ENCODE measurements around the gene TNFRSF8. TPM values are rescaled to one million over a fixed set of nuclear protein-coding genes. Genes with fewer than 3 reads are reported as not detected.

TNFRSF8 gene
- total RNA-seq (10 to 100 TPM in 1 of 5 experiments, 1 to 10 TPM in 1, under 1 TPM in 1, not detected in 2; 0.56 to 29.3 (median 4.0) TPM), polyA plus RNA-seq (not detected), total RNA-seq (not detected)

GRCh38 chr1:12063141-12064072, at the start of gene TNFRSF8:
Gene TNFRSF8 (plus strand): TSS chr1:12063303. CDS start chr1:12063599, 296 bp downstream.
- intact Hi-C loops (cut with micrococcal nuclease), result loop anchor here in 1 of 2 donors (2.0 kb wide), 1 partner anchor 23 kb away; no protein-coding TSS in a partner anchor
- Histone ChIP-seq H3K36me3 (ENCODE audit: control insufficient read depth in 2 of 3, insufficient read depth in 3 of 3, low read length in 3 of 3) (no peaks in the 10 kb centered on the region), H3K27ac (ENCODE audit: low read depth, low read length) (no peak within 1 kb of the TSS), H3K9me3 (ENCODE audit: control insufficient read depth in 2 of 3, low read length in 3 of 3) (no peaks in the 10 kb centered on the region), H3K4me1 (ENCODE audit: control insufficient read depth in 2 of 2, insufficient read depth in 2 of 2, low read length in 2 of 2) (peaks cover 9 to 32% of the 10 kb centered on the region in 2 donors), H3K4me3 (ENCODE audit: low read length) (peak within 1 kb of the TSS; percentile 33), H3K27me3 (ENCODE audit: control insufficient read depth in 2 of 2, insufficient read depth in 2 of 2, low read length in 2 of 2) (peaks cover 7 to 18% of the 10 kb centered on the region in 2 donors)
- Mint-ChIP-seq H3K9me3 (peaks cover 0 to 8% (median 0%) of the 10 kb centered on the region in 11 donors), H3K36me3 (peaks cover 0 to 9% (median 0%) of the 10 kb centered on the region in 5 donors), H3K27ac (peak within 1 kb of the TSS in 1 of 9 donors; percentile 80), H3K4me1 (peaks cover 9 to 62% (median 19%) of the 10 kb centered on the region in 7 donors), H3K4me3 (peak within 1 kb of the TSS; percentile 60 to 90 (median 73)), H3K27me3 (peaks cover 17 to 54% (median 42%) of the 10 kb centered on the region in 5 donors)
- peak; percentile 38 for ATAC-seq
- DNase-seq, result peak in 4 of 9 donors; percentile 4 to 62 (median 8)
- ChIA-PET POLR2A (interaction anchor here (0.6 kb wide), 1 partner anchor 578 kb away, joined by 3 read pairs; no protein-coding TSS in a partner anchor), CTCF (no interaction called here)

GRCh38 chr1:12014141-12014991, 48.7 kb upstream of the TNFRSF8 start:
- peaks cover 0 to 1% (median 0%) of the 10 kb centered on the region in 11 donors for H3K9me3 Mint-ChIP-seq
- no peaks in the 10 kb centered on the region for H3K27me3 ChIP-seq (ENCODE audit: control insufficient read depth in 2 of 2, insufficient read depth in 2 of 2, low read length in 2 of 2)
- ChIA-PET CTCF (no interaction called here), POLR2A (no interaction called here)
- peaks cover 4 to 30% (median 8%) of the 10 kb centered on the region in 5 donors for H3K36me3 Mint-ChIP-seq
- H3K4me3 Mint-ChIP-seq, result peak overlapping the region in 1 of 10 donors; percentile 67
- no peak overlapping the region for H3K4me3 ChIP-seq (ENCODE audit: low read length)
- no peaks in the 10 kb centered on the region for H3K4me1 ChIP-seq (ENCODE audit: control insufficient read depth in 2 of 2, insufficient read depth in 2 of 2, low read length in 2 of 2)
- no peaks in the 10 kb centered on the region for H3K9me3 ChIP-seq (ENCODE audit: control insufficient read depth in 2 of 3, low read length in 3 of 3)
- ATAC-seq, result no peak
- peak overlapping the region in 6 of 9 donors; percentile 28 to 89 (median 50) for H3K27ac Mint-ChIP-seq
- H3K27ac ChIP-seq (ENCODE audit: low read depth, low read length), result no peak overlapping the region
- H3K4me1 Mint-ChIP-seq, result peaks cover 0 to 51% (median 5%) of the 10 kb centered on the region in 7 donors
- H3K36me3 ChIP-seq (ENCODE audit: control insufficient read depth in 2 of 3, insufficient read depth in 3 of 3, low read length in 3 of 3), result peaks cover 6 to 37% (median 6%) of the 10 kb centered on the region in 3 experiments
- intact Hi-C loops (cut with micrococcal nuclease), result loop anchor here in 1 of 2 donors (10.0 kb wide), 2 partner anchors 180 to 1320 kb away; no protein-coding TSS in a partner anchor
- DNase-seq, result no peak
- peaks cover 0 to 3% (median 0%) of the 10 kb centered on the region in 5 donors for H3K27me3 Mint-ChIP-seq

GRCh38 chr1:12015001-12015491, 48.1 kb upstream of the TNFRSF8 start:
- peaks cover 0 to 24% (median 4%) of the 10 kb centered on the region in 5 donors for H3K36me3 Mint-ChIP-seq
- ATAC-seq (no peak), DNase-seq (no peak)
- H3K4me3 Mint-ChIP-seq, result peak overlapping the region in 1 of 10 donors; percentile 31
- CTCF ChIA-PET, result no interaction called here
- POLR2A ChIA-PET, result no interaction called here
- peaks cover 0 to 3% (median 0%) of the 10 kb centered on the region in 5 donors for H3K27me3 Mint-ChIP-seq
- H3K4me1 Mint-ChIP-seq, result peaks cover 0 to 53% (median 8%) of the 10 kb centered on the region in 7 donors
- Histone ChIP-seq H3K27ac (ENCODE audit: low read depth, low read length) (no peak overlapping the region), H3K27me3 (ENCODE audit: control insufficient read depth in 2 of 2, insufficient read depth in 2 of 2, low read length in 2 of 2) (no peaks in the 10 kb centered on the region), H3K4me3 (ENCODE audit: low read length) (no peak overlapping the region), H3K36me3 (ENCODE audit: control insufficient read depth in 2 of 3, insufficient read depth in 3 of 3, low read length in 3 of 3) (peaks cover 3 to 35% (median 6%) of the 10 kb centered on the region in 3 experiments), H3K9me3 (ENCODE audit: control insufficient read depth in 2 of 3, low read length in 3 of 3) (no peaks in the 10 kb centered on the region), H3K4me1 (ENCODE audit: control insufficient read depth in 2 of 2, insufficient read depth in 2 of 2, low read length in 2 of 2) (no peaks in the 10 kb centered on the region)
- H3K9me3 Mint-ChIP-seq, result peaks cover 0 to 1% (median 0%) of the 10 kb centered on the region in 11 donors
- intact Hi-C loops (cut with micrococcal nuclease), result loop anchor here in 1 of 2 donors (10.0 kb wide), 2 partner anchors 180 to 1320 kb away; no protein-coding TSS in a partner anchor
- H3K27ac Mint-ChIP-seq, result peak overlapping the region in 4 of 9 donors; percentile 25 to 89 (median 46)

- Histone ChIP-seq H3K4me1 (ENCODE audit: control insufficient read depth in 2 of 2, insufficient read depth in 2 of 2, low read length in 2 of 2) (no peaks in the 10 kb centered on the region), H3K36me3 (ENCODE audit: control insufficient read depth in 2 of 3, insufficient read depth in 3 of 3, low read length in 3 of 3) (peaks cover 3 to 30% (median 6%) of the 10 kb centered on the region in 3 experiments), H3K27me3 (ENCODE audit: control insufficient read depth in 2 of 2, insufficient read depth in 2 of 2, low read length in 2 of 2) (no peaks in the 10 kb centered on the region), H3K4me3 (ENCODE audit: low read length) (no peak overlapping the region), H3K9me3 (ENCODE audit: control insufficient read depth in 2 of 3, low read length in 3 of 3) (no peaks in the 10 kb centered on the region), H3K27ac (ENCODE audit: low read depth, low read length) (no peak overlapping the region)
- H3K27ac Mint-ChIP-seq, result peak overlapping the region in 1 of 9 donors; percentile 60
- H3K4me1 Mint-ChIP-seq, result peaks cover 0 to 58% (median 11%) of the 10 kb centered on the region in 7 donors
- POLR2A ChIA-PET, result no interaction called here
- H3K27me3 Mint-ChIP-seq, result peaks cover 0 to 3% (median 0%) of the 10 kb centered on the region in 5 donors
- no peak overlapping the region for H3K4me3 Mint-ChIP-seq
- peaks cover 0 to 1% (median 0%) of the 10 kb centered on the region in 11 donors for H3K9me3 Mint-ChIP-seq
- intact Hi-C loops (cut with micrococcal nuclease), result loop anchor here in 1 of 2 donors (10.0 kb wide), 2 partner anchors 181 to 1321 kb away; no protein-coding TSS in a partner anchor
- CTCF ChIA-PET, result no interaction called here
- peaks cover 0 to 20% (median 4%) of the 10 kb centered on the region in 5 donors for H3K36me3 Mint-ChIP-seq
- ATAC-seq, result no peak
- DNase-seq, result no peak
These were observed 47.6 kb upstream of the TNFRSF8 start for GRCh38 chr1:12015499-12015898.

GRCh38 chr1:12016182-12016581, 46.9 kb upstream of the TNFRSF8 start:
- ChIA-PET POLR2A (interaction anchor here (1.3 kb wide), 1 partner anchor 10 kb away, joined by 3 read pairs; no protein-coding TSS in a partner anchor), CTCF (interaction anchor here (0.7 kb wide), 1 partner anchor 31 kb away, joined by 4 read pairs; no protein-coding TSS in a partner anchor)
- peaks cover 0 to 1% (median 0%) of the 10 kb centered on the region in 11 donors for H3K9me3 Mint-ChIP-seq
- H3K27me3 ChIP-seq (ENCODE audit: control insufficient read depth in 2 of 2, insufficient read depth in 2 of 2, low read length in 2 of 2), result no peaks in the 10 kb centered on the region
- ATAC-seq, result no peak
- intact Hi-C loops (cut with micrococcal nuclease), result loop anchor here in 1 of 2 donors (10.0 kb wide), 2 partner anchors 181 to 1321 kb away; no protein-coding TSS in a partner anchor
- no peak overlapping the region for H3K27ac ChIP-seq (ENCODE audit: low read depth, low read length)
- peaks cover 0 to 18% (median 4%) of the 10 kb centered on the region in 5 donors for H3K36me3 Mint-ChIP-seq
- H3K4me1 Mint-ChIP-seq, result peaks cover 0 to 58% (median 11%) of the 10 kb centered on the region in 7 donors
- H3K9me3 ChIP-seq (ENCODE audit: control insufficient read depth in 2 of 3, low read length in 3 of 3), result no peaks in the 10 kb centered on the region
- H3K4me3 ChIP-seq (ENCODE audit: low read length), result no peak overlapping the region
- H3K4me1 ChIP-seq (ENCODE audit: control insufficient read depth in 2 of 2, insufficient read depth in 2 of 2, low read length in 2 of 2), result no peaks in the 10 kb centered on the region
- DNase-seq, result no peak
- H3K27ac Mint-ChIP-seq, result peak overlapping the region in 2 of 9 donors; percentile 24 to 25
- H3K4me3 Mint-ChIP-seq, result no peak overlapping the region
- peaks cover 0 to 3% (median 0%) of the 10 kb centered on the region in 5 donors for H3K27me3 Mint-ChIP-seq
- H3K36me3 ChIP-seq (ENCODE audit: control insufficient read depth in 2 of 3, insufficient read depth in 3 of 3, low read length in 3 of 3), result peaks cover 3 to 24% (median 3%) of the 10 kb centered on the region in 3 experiments

Measured in naive thymus-derived CD4-positive, alpha-beta T cell (primary cell).